Subcutaneous abdominal adipose tissue (tissue), 5 donors: ENCODE data around the gene PPARA.

ENCODE experiments used
- H3K27ac ChIP-seq: one replicate; pipeline ENCODE4 v1.7.0; 2013; ENCODE audit warnings: low read depth, mild to moderate bottlenecking, inconsistent platforms, low read length, moderate library complexity
- H3K27me3 ChIP-seq, 5 donors: one replicate each; pipeline ENCODE4 v1.7.0; 2013; ENCODE audit warnings: low read length in 5 of 5, inconsistent platforms in 1 of 5; ENCODE audit not compliant: control insufficient read depth in 5 of 5, insufficient read depth in 4 of 5
- H3K36me3 ChIP-seq, 5 donors: one replicate each; pipeline ENCODE4 v1.7.0; 2013; ENCODE audit warnings: low read length in 5 of 5; ENCODE audit not compliant: control insufficient read depth in 5 of 5, insufficient read depth in 5 of 5
- H3K4me1 ChIP-seq, 5 donors: one replicate each; pipeline ENCODE4 v1.7.0; 2013; ENCODE audit warnings: low read length in 5 of 5, mild to moderate bottlenecking in 3 of 5, moderate library complexity in 1 of 5; ENCODE audit not compliant: control insufficient read depth in 5 of 5, insufficient read depth in 5 of 5
- H3K4me3 ChIP-seq, 5 donors: one replicate each; pipeline ENCODE4 v1.7.0; 2013; ENCODE audit warnings: low read length in 5 of 5, low read depth in 1 of 5
- H3K9ac ChIP-seq, 5 donors: one replicate each; pipeline ENCODE4 v1.7.0; 2013; ENCODE audit warnings: low read length in 5 of 5, mild to moderate bottlenecking in 4 of 5, moderate library complexity in 3 of 5
- H3K9me3 ChIP-seq, 5 donors: one replicate each; pipeline ENCODE4 v1.7.0; 2013; ENCODE audit warnings: low read length in 5 of 5; ENCODE audit not compliant: control insufficient read depth in 5 of 5
- donor health status: healthy.
- donor health status: healthy.
- donor health status: healthy.
- donor health status: healthy.
- donor health status: healthy.

The PPARA gene

DNA sequence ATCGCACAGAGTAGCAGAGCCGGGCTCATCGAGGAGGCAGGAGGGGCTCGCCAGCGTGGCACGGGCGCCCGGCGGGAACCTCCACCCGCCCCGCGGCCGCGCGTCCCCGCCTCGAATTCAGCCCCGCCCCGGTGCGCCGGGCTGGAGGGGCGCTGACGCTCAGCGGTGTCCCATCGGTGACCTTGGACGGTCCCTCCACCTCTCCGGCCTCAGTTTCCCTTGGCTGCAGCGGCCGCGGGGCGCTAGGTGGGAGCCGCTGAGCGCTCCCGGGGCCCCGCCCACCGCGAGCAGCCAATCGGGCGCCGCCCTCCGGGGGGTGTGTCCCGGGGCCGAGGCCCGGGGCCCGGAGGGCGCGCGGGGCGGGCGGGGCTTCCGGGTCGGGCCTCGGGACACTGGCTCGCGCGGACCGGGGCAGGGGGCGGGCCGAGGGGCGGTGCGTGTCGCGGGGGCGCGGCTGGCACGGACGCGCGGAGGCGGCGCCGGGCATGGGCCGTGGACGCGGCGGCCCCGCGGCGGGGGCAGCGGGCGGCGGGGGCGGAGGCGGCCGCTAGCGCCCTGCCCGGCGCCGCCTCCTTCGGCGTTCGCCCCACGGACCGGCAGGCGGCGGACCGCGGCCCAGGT is at the start of gene PPARA:
Gene PPARA, plus strand, starts transcription at position 493 of the 621 bp plus-strand sequence. CDS start 47,858 bp downstream, outside the sequence.
- Histone ChIP-seq H3K9ac (peak within 1 kb of the TSS in 4 of 5 donors; percentile 70 to 83 (median 82)), H3K27me3 (no peaks in the 10 kb centered on the region), H3K4me1 (peaks cover 11 to 55% (median 43%) of the 10 kb centered on the region in 5 donors)

GRCh38 chr22:46102159-46102558 is 48.2 kb upstream of the PPARA start:
- Histone ChIP-seq H3K9me3 (no peaks in the 10 kb centered on the region), H3K27ac (peak overlapping the region; percentile 86), H3K27me3 (no peaks in the 10 kb centered on the region), H3K36me3 (peaks cover 0 to 91% (median 74%) of the 10 kb centered on the region in 5 donors), H3K9ac (peak overlapping the region in 2 of 5 donors; percentile 2 to 54), H3K4me3 (no peak overlapping the region), H3K4me1 (peaks cover 17 to 92% (median 91%) of the 10 kb centered on the region in 5 donors)

More for the DNA sequence above, at the start of gene PPARA:
- no peaks in the 10 kb centered on the region for H3K9me3 ChIP-seq
- peak within 1 kb of the TSS; percentile 6 to 79 (median 78) for H3K4me3 ChIP-seq
- H3K27ac ChIP-seq: peak within 1 kb of the TSS; percentile 60
- peaks cover 0 to 5% (median 0%) of the 10 kb centered on the region in 5 donors for H3K36me3 ChIP-seq

- Histone ChIP-seq H3K4me1 (peaks cover 17 to 93% (median 92%) of the 10 kb centered on the region in 5 donors), H3K27ac (peak overlapping the region; percentile 86), H3K9ac (peak overlapping the region in 3 of 5 donors; percentile 2 to 54 (median 42)), H3K9me3 (no peaks in the 10 kb centered on the region), H3K4me3 (no peak overlapping the region), H3K27me3 (no peaks in the 10 kb centered on the region), H3K36me3 (peaks cover 0 to 92% (median 72%) of the 10 kb centered on the region in 5 donors)
Observed at GRCh38 chr22:46102752-46103151, 47.6 kb upstream of the PPARA start.

- H3K9ac ChIP-seq: peak overlapping the region in 1 of 5 donors; percentile 34
- H3K4me3 ChIP-seq: no peak overlapping the region
- H3K4me1 ChIP-seq: peaks cover 19 to 93% (median 92%) of the 10 kb centered on the region in 5 donors
- no peaks in the 10 kb centered on the region for H3K9me3 ChIP-seq
- no peaks in the 10 kb centered on the region for H3K27me3 ChIP-seq
- peak overlapping the region; percentile 86 for H3K27ac ChIP-seq
- H3K36me3 ChIP-seq: peaks cover 0 to 92% (median 71%) of the 10 kb centered on the region in 5 donors
Observed at GRCh38 chr22:46103181-46103580, 47.1 kb upstream of the PPARA start.

DNA sequence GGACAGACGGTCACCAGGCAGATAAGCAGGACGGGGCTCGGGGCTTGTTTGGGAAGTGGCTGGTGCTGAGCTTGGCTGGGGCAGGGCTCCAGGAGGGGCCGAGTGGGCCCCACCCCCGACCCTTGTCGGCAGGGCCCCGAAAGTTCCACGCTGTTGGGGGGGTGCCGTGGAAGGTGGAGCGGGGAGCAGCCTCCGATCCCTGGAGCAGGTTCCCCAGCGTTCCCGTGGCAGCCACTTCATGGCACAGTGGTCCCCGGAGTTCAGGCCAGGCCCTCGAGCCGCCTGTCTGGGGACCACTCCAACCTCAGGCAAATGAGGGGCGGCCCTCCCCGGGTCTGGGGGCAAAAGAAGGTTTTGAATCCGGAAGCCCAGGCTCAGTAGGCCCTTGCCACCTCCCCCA is 46.7 kb upstream of the PPARA start:
- H3K4me3 ChIP-seq: no peak overlapping the region
- H3K4me1 ChIP-seq: peaks cover 20 to 94% (median 92%) of the 10 kb centered on the region in 5 donors
- H3K36me3 ChIP-seq: peaks cover 0 to 92% (median 69%) of the 10 kb centered on the region in 5 donors
- H3K9ac ChIP-seq: peak overlapping the region in 2 of 5 donors; percentile 11 to 34
- H3K27ac ChIP-seq: peak overlapping the region; percentile 86
- no peaks in the 10 kb centered on the region for H3K9me3 ChIP-seq
- no peaks in the 10 kb centered on the region for H3K27me3 ChIP-seq

DNA sequence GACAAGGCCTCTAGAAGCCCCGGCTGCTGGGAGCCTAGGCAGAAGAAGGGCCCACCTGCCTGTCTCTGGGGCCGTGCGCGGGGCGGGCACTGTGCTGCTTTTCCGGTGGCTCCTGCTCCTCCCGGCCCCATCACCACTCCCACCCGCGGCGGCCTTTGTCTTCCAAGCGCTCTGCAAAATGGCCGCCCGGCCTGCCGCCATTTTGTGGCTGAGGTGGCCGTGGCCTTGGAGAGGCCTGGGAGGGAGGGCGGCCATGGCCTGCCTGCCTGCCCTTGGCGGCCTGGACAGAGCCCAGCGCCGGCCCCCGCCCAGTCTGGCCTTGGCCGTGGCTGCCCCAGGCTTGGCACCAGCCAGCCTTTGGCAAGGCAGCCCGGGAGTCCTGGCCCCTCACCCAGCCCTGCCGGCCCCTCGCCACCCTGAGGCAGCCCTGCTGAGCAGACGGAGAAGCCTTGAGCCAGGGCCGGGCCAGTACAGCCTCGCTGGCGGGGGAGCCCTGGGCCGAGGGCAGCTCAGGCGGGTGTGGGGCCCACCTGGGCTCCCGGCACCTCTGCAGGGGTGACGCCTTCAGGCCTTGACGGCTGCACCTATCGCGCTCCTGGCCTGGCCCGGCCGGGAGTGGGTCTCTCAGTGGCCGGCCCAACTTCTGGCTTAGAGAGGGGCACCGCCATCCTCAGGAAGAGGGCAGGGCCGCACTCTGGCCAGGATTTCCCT is 46.0 kb upstream of the PPARA start:
- H3K4me1 ChIP-seq: peaks cover 22 to 94% (median 93%) of the 10 kb centered on the region in 5 donors
- H3K9me3 ChIP-seq: no peaks in the 10 kb centered on the region
- H3K27me3 ChIP-seq: no peaks in the 10 kb centered on the region
- H3K36me3 ChIP-seq: peaks cover 0 to 92% (median 69%) of the 10 kb centered on the region in 5 donors
- H3K27ac ChIP-seq: peak overlapping the region; percentile 86
- peak overlapping the region in 3 of 5 donors; percentile 11 to 76 (median 34) for H3K9ac ChIP-seq
- no peak overlapping the region for H3K4me3 ChIP-seq

DNA sequence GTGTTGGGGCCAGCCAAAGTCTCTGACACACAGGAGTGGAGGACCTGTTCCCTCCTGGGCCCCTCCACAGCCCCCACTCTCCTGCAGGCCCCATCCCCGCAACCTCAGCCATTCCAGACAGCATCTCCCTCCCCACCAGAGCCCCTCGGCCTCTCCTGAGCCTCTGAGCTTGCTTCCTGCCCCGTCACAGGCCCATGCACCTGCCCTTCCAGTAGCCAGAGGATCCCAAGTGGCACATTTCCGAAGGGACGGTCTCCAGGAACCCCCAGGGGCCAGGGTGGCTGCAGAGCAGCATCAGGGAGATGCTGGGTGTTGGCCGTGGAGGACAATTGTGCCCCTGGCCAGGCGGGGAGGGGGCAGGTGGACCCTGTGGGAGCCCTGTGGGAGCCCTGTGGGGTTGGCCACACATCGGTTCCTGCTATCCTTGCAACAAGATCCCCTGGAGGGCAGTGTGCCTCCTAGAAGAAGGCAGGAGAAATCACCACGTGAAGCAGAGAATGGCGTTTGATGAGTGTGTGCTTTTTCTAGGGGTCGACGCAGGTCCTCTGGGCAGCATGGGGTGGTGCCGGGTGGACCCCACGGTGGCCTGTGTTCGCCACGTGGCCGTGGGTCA is 45.3 kb upstream of the PPARA start:
- no peak overlapping the region for H3K4me3 ChIP-seq
- peaks cover 23 to 94% (median 93%) of the 10 kb centered on the region in 5 donors for H3K4me1 ChIP-seq
- H3K27me3 ChIP-seq: no peaks in the 10 kb centered on the region
- peak overlapping the region; percentile 86 for H3K27ac ChIP-seq
- no peaks in the 10 kb centered on the region for H3K9me3 ChIP-seq
- H3K36me3 ChIP-seq: peaks cover 0 to 92% (median 69%) of the 10 kb centered on the region in 5 donors
- peak overlapping the region in 4 of 5 donors; percentile 12 to 76 (median 28) for H3K9ac ChIP-seq

DNA sequence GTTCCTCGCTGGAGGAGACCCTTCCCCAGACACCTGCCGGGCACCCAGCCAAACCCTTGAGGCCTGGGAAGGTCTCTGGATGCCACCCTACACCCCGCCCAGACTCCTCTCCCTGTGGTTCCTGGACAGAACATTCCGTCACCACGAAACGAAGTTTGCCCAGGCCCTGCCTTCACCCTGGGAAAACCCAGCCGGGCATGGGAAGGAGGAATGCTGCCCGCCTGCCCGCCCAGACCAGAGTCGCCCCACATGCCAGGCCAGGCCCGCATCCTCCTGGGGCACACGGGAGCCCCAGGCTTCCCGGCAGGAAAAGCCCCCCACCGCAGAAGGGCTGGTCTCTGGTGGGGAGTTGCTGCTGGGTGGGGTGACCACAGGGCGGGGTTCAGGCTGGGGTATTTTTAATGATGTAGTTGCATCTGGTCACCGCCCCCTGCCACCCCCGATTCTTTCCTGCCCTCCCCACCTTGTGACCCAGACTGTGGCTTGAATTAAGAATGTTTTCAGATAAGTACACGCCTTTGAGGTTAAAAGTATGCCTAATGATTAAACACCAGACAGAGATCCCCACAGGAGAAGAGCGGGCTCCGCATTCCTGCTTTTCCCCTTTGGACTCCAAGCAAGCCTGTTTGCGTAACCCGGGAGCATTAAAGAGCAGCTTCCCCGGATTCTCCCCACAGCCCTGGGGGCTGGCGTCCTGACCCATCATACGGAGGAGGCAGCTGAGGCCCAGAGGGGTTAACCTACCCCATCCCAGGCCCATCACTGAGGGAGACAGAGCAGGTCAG is 44.6 kb upstream of the PPARA start:
- H3K9ac ChIP-seq: peak overlapping the region in 4 of 5 donors; percentile 0 to 76 (median 16)
- H3K36me3 ChIP-seq: peaks cover 0 to 92% (median 69%) of the 10 kb centered on the region in 5 donors
- H3K4me3 ChIP-seq: no peak overlapping the region
- H3K27me3 ChIP-seq: no peaks in the 10 kb centered on the region
- peaks cover 22 to 96% (median 94%) of the 10 kb centered on the region in 5 donors for H3K4me1 ChIP-seq
- no peaks in the 10 kb centered on the region for H3K9me3 ChIP-seq
- peak overlapping the region; percentile 86 for H3K27ac ChIP-seq

- peak overlapping the region in 4 of 5 donors; percentile 0 to 62 (median 30) for H3K9ac ChIP-seq
- peaks cover 0 to 92% (median 69%) of the 10 kb centered on the region in 5 donors for H3K36me3 ChIP-seq
- H3K4me1 ChIP-seq: peaks cover 22 to 99% (median 98%) of the 10 kb centered on the region in 5 donors
- H3K27ac ChIP-seq: peak overlapping the region; percentile 86
- no peaks in the 10 kb centered on the region for H3K27me3 ChIP-seq
- H3K4me3 ChIP-seq: peak overlapping the region in 1 of 5 donors; percentile 12
- H3K9me3 ChIP-seq: no peaks in the 10 kb centered on the region
Observed at GRCh38 chr22:46106279-46107022, 43.9 kb upstream of the PPARA start.
